DMS114 treated with DMSO at 0.1 percent for 48 hours (cell line): ENCODE data around the gene A4GNT.
A peak's percentile ranks its signal among the peaks of the same experiment; 100 is the strongest.
"Not testable (repeated sequence)": the region's sequence is repeated elsewhere in the genome, so short reads cannot be mapped to it uniquely, and the experiment has no call there.

Experiments used
- DNase-seq: peaks from one replicate; lab custom pipeline; 2025; ENCODE audit not compliant: unreplicated experiment; lab: John Stamatoyannopoulos, UW

A4GNT gene

DNA sequence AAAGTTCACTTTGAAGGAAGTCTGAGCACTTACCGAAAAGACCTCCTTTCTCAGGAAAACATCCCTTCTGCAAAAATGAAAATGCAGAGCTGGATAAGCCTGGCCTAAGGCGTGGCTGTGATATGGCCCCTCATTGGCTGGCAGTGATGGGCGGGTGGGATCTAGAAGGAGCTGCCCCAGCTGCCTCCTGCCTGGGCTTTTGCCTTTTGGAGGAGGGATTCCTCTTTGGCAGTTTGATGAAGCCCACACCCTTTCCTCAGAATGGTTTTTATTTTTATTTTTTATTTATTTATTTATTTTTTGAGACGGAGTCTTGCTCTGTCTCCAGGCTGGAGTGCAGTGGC is 12.8 kb downstream of the A4GNT start:
- no peak for DNase-seq

GRCh38 chr3:138118612-138119422 is 13.4 kb downstream of the A4GNT start:
- peak; percentile 64 for DNase-seq

- peak; percentile 31 for DNase-seq
These were observed 16.9 kb downstream of the A4GNT start, which contains the start of gene DZIP1L for GRCh38 chr3:138114988-138115971. Gene DZIP1L, minus strand, starts transcription at chr3:138115608. Its CDS starts 11,637 bp downstream, at chr3:138103971.

GRCh38 chr3:138114431-138114918 is 17.7 kb downstream of the A4GNT start:
- no peak for DNase-seq

DNA sequence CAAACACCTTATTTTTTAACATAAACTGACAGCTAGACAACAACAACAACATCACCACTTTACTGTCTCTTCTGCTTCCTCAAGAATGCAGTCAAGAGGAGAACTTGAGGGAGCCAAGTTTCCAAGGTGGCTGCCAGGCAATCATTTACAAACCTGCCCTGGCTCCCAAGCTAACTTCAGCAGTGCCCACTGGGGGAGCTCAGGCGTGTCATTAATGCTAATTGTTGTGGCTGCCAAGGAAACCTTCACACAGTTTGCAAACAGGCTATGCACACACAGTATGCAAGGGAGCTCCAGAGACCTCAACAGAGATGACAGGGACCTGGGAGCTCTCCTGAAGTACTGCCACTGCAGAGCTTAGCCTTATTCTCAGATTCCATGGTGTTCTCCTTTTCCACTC is 18.9 kb downstream of the A4GNT start:
- no peak for DNase-seq

DNA sequence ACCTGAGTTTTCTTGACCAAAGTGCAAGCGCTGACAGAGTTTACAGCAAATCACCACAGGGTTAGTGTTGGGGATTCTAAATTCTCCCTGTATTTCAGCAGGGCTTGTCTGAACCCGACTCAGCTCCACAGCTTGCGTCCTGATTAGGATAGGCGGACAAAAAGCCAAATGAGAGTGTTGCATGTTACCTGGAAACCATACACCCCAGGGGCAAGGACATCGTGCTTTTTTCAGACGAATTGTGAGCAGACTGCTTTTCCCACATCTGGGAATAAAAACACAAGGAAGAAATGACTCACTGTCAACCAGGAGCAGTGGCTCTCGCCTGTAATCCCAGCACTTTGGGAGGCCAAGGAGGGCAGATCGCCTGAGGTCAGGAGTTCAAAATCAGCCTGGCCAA is 19.8 kb downstream of the A4GNT start:
- no peak for DNase-seq

- no peak for DNase-seq
These were observed 26.6 kb downstream of the A4GNT start for GRCh38 chr3:138105598-138105997.

- DNase-seq, result no peak
These were observed 28.7 kb downstream of the A4GNT start for GRCh38 chr3:138103466-138103865.

DNA sequence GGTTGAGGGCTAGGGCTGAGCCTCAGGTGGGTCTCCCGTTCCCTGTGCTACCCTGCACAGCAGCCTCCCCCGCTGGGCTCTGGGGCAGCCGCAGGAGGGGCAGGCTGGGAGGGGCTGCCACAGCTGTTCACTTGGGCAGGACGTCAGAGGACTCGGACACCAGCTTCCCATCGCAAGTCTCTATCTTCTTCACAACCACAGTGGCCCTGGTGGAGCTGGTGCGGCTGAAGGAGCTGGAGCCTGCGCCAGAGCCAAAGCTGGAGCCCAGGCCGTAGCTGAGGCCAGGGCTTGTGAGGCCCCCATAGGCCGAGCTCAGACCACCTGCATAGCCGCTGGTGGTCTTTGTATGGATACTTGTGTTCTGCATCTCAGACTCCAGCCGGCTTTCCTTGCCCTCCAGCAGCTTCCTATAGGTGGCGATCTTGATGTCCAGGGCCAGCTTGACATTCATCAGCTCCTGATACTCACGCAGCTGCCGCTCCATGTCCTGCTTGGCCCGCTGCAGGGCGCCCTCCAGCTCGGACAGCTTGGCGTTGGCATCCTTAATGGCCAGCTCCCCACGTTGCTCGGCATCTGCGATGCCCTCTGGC is 30.7 kb downstream of the A4GNT start:
- not testable (repeated sequence) for DNase-seq

- no peak for DNase-seq
These were observed 32.8 kb downstream of the A4GNT start for GRCh38 chr3:138099417-138099816.

GRCh38 chr3:138097192-138098172 is 34.7 kb downstream of the A4GNT start:
- DNase-seq, result no peak

DNA sequence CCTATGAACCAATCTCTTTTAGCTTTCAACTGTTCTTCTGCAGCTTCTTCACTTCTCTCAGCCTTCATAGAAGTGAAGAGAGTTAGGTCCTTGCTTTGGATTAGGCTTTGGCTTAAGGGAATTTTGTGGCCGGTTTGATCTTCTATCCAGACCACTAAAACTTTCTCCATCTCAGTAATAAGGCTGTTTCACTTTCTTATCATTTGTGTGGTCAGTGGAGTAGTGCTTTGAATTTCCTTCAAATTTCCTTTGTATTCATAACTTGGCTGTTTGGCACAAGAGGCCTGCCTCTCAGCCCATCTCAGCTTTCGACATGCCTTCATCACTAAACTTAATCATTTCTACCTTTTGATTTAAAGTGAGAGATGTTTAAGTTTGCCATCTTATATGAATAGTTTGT is 38.5 kb downstream of the A4GNT start:
- no peak for DNase-seq

- no peak for DNase-seq
These were observed 40.2 kb downstream of the A4GNT start for GRCh38 chr3:138092023-138092422.

DNA sequence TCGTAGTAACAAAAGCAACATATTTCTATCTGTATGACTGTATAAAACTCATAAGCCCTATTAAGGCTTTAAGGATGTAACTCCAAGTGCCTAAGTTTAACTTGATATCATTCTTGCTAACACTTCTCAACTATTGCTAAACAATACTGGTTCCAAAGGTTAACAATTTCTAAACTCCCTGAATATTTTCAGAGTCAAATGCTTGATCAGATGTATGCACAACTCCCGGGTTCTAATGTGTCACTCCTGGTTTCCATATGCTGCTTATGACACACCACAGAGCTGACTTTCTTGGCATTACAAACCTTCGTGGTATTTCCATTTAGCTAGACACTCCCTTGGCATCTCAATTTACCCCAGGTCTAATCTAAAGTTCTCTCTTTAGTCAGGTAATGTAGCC is 43.1 kb downstream of the A4GNT start:
- no peak for DNase-seq

- not testable (repeated sequence) for DNase-seq
These were observed 46.4 kb downstream of the A4GNT start for GRCh38 chr3:138085745-138086144.

DNA sequence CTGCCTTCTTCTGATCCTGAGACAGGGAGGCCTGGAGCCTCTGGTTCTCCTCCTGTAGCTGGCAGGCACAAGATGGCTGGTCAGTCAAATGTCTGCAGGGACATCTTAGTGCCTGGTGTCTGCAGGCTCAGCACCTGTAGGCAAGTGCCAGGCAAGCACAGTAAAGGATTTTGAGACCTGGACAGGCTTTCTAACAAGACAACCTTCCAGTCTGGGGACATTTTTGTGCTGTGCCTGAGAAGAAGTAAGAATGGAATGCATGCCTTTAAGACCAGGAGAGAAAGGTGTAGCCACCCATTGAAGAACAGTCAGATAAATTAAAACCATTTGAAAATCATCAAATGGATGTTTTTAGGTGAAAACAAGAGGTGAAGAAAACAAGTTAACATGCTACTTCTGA is 48.0 kb downstream of the A4GNT start:
- no peak for DNase-seq

DNA sequence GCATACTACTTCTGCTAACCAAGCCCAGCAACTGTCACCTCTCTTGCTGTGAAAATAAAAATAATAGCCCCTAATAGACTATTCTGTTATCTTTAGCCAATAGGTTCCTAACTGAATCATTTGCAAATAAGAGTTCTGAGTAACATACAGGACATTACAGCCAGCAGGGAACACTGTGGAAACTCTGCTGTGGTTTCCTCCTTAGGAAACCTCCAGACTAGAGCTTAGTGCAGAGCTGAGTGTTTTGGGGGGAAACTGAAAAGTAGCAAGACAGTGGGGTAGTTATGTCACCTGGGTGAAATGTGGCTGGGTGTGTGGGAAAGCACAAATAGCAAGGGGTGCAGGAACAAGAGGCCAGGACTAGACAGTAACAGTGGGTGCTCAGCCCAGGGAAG is 49.2 kb downstream of the A4GNT start:
- DNase-seq, result no peak

GRCh38 chr3:138082085-138082991 is 49.9 kb downstream of the A4GNT start:
- DNase-seq, result no peak
